T-cell (primary cell): Measurements from ENCODE around the gene OR2T11. TPM values are rescaled to one million over a fixed set of nuclear protein-coding genes. Genes with fewer than 3 reads are reported as not detected.
"Not testable (repeated sequence)": the region's sequence is repeated elsewhere in the genome, so short reads cannot be mapped to it uniquely, and the experiment has no call there.

Experiments used
- ATAC-seq, 4 experiments: fragments of 200-7000 bp in 3 of 4; fragments of 150-1000 bp in 1 of 4; cut with Tn5 transposase; replicated peaks in 1 of 4; 1 replicate in 3 of 4; 2 replicates in 1 of 4; pipeline ENCODE4 v1.10.0; 2021; ENCODE audit warnings: moderate library complexity in 3 of 4, mild to moderate bottlenecking in 2 of 4, moderate number of reproducible peaks in 1 of 4
- CTCF ChIA-PET, 2 donors: fragments of 300-600 bp; sonication (Branson Sonifier 250); formaldehyde crosslinking; loops; one replicate each; lab custom pipeline; 2022; ENCODE audit warnings: antibody characterized with exemption in 2 of 2; lab: Charles Lee
- POLR2A ChIA-PET, 2 donors: fragments of 300-600 bp; sonication (Branson Sonifier 250); formaldehyde crosslinking; loops; one replicate each; lab custom pipeline; 2022; ENCODE audit warnings: antibody characterized with exemption in 2 of 2; lab: Charles Lee
- DNase-seq, 35 experiments: peaks; one replicate each; pipeline versions ENCODE4 v3.0.0 to v3.0.0-alpha.2; 2013 to 2023
- H3K27ac ChIP-seq: one replicate; pipeline ENCODE4 v1.5.1; 2013; ENCODE audit warnings: low read length
- H3K27me3 ChIP-seq, 2 experiments: replicated peaks in 1 of 2; 1 replicate in 1 of 2; 2 replicates in 1 of 2; pipeline versions ENCODE4 v1.6.1 to v1.7.0; 2013; ENCODE audit warnings: low read length in 1 of 2, mixed read lengths in 1 of 2; ENCODE audit not compliant: control insufficient read depth in 2 of 2, insufficient read depth in 2 of 2; ENCODE audit errors: extremely low read depth in 1 of 2
- H3K36me3 ChIP-seq, 2 donors: 1 replicate in 1 of 2; 2 replicates in 1 of 2; pipeline versions ENCODE4 v1.6.1 to v1.7.0; 2013; ENCODE audit warnings: low read length in 1 of 2; ENCODE audit not compliant: control insufficient read depth in 2 of 2, insufficient read depth in 1 of 2; ENCODE audit errors: extremely low read depth in 1 of 2
- H3K4me1 ChIP-seq, 2 experiments: 1 replicate in 1 of 2; 2 replicates in 1 of 2; pipeline versions ENCODE4 v1.6.1 to v1.7.0; 2013; ENCODE audit warnings: low read length in 2 of 2, mixed read lengths in 1 of 2; ENCODE audit not compliant: insufficient read depth in 2 of 2, control insufficient read depth in 1 of 2; ENCODE audit errors: extremely low read depth in 1 of 2
- H3K4me3 ChIP-seq, 2 donors: 1 replicate in 1 of 2; 2 replicates in 1 of 2; pipeline versions ENCODE4 v1.5.1 to v1.7.0; 2013; ENCODE audit warnings: mild to moderate bottlenecking in 2 of 2, low read length in 1 of 2, moderate library complexity in 1 of 2; ENCODE audit not compliant: control insufficient read depth in 1 of 2; ENCODE audit errors: extremely low read depth in 1 of 2
- H3K9me3 ChIP-seq: 2 replicates; pipeline ENCODE4 v1.7.0; 2013
- H3K27ac Mint-ChIP-seq, 2 donors: one replicate each; pipeline ENCODE4 v1.8.0; 2020 to 2021; ENCODE audit warnings: mild to moderate bottlenecking in 2 of 2, mixed read lengths in 2 of 2
- H3K27me3 Mint-ChIP-seq, 2 donors: one replicate each; pipeline ENCODE4 v1.8.0; 2021 to 2022; ENCODE audit warnings: mixed read lengths in 2 of 2
- H3K36me3 Mint-ChIP-seq: one replicate; pipeline ENCODE4 v1.8.0; 2021; ENCODE audit warnings: mixed read lengths
- H3K4me1 Mint-ChIP-seq, 3 donors: one replicate each; pipeline ENCODE4 v1.8.0; 2020 to 2022; ENCODE audit warnings: mixed read lengths in 3 of 3, mild to moderate bottlenecking in 1 of 3
- H3K4me3 Mint-ChIP-seq, 3 donors: one replicate each; pipeline ENCODE4 v1.8.0; 2020 to 2022; ENCODE audit warnings: mild to moderate bottlenecking in 3 of 3, mixed read lengths in 3 of 3, moderate library complexity in 3 of 3
- H3K9me3 Mint-ChIP-seq, 3 donors: one replicate each; pipeline ENCODE4 v1.8.0; 2020 to 2022; ENCODE audit warnings: mixed read lengths in 3 of 3
- whole genome bisulfite sequencing: methylation state at CpG from one replicate; pipeline ENCODE4 v1.1.5; 2013; ENCODE audit warnings: missing lambda C conversion rate; ENCODE audit not compliant: insufficient coverage; 5-methylcytosine and 5-hydroxymethylcytosine counted together
- total RNA-seq, 35 experiments: library from RNA in 6 of 35; stranded (reverse) in 6 of 35; fragments of 120-200 nt in 1 of 35; gene quantifications; one replicate each; pipeline versions ENCODE4 v1.2.1 to v1.2.4 and lab custom pipeline; 2013 to 2026

OR2T11 gene
- not detected for total RNA-seq
- total RNA-seq (2013) = not detected
- total RNA-seq (lab: John Stamatoyannopoulos, UW) = 0 reads per million in 29 experiments

GRCh38 chr1:248634991-248635390 is at the start of gene OR2T11:
Gene OR2T11, minus strand, starts transcription at chr1:248635091. Its CDS starts 7,963 bp downstream, at chr1:248627128.
- POLR2A ChIA-PET, H3K4me1 Mint-ChIP-seq, ATAC-seq, H3K36me3 Mint-ChIP-seq, H3K4me3 Mint-ChIP-seq, H3K27ac ChIP-seq, H3K27ac Mint-ChIP-seq, H3K27me3 Mint-ChIP-seq, H3K4me3 ChIP-seq, CTCF ChIA-PET, H3K4me1 ChIP-seq, H3K9me3 ChIP-seq, H3K27me3 ChIP-seq, H3K36me3 ChIP-seq, DNase-seq, H3K9me3 Mint-ChIP-seq: not testable (repeated sequence)
- no CpG with 5 or more reads among the region's 2 CpGs for WGBS

- Histone ChIP-seq H3K27me3 (peaks cover 0 to 9% of the 10 kb centered on the region in 2 experiments), H3K36me3 (no peaks in the 10 kb centered on the region), H3K4me1 (no peaks in the 10 kb centered on the region), H3K9me3 (no peaks in the 10 kb centered on the region), H3K27ac (no peak overlapping the region), H3K4me3 (no peak overlapping the region)
- Mint-ChIP-seq H3K4me3 (no peak overlapping the region), H3K27me3 (peaks cover 9 to 21% of the 10 kb centered on the region in 2 donors), H3K36me3 (no peaks in the 10 kb centered on the region), H3K4me1 (peaks cover under 1 to 2% (median under 1%) of the 10 kb centered on the region in 3 donors), H3K9me3 (no peaks in the 10 kb centered on the region), H3K27ac (no peak overlapping the region)
- 82% methylated on average over 7 of the region's 8 CpGs for WGBS
- ATAC-seq (no peak), DNase-seq (no peak)
- CTCF ChIA-PET = no interaction called here
- POLR2A ChIA-PET = no interaction called here
These were observed 46.8 kb upstream of the OR2T11 start for GRCh38 chr1:248681651-248682050.

GRCh38 chr1:248670003-248670402 is 35.1 kb upstream of the OR2T11 start:
- no peak overlapping the region for H3K4me3 ChIP-seq
- H3K4me3 Mint-ChIP-seq = no peak overlapping the region
- no peak for ATAC-seq

GRCh38 chr1:248663453-248664328 is 28.8 kb upstream of the OR2T11 start:
- H3K9me3 Mint-ChIP-seq, H3K27ac Mint-ChIP-seq, POLR2A ChIA-PET, H3K4me1 ChIP-seq, H3K4me1 Mint-ChIP-seq, H3K27ac ChIP-seq, DNase-seq, CTCF ChIA-PET, H3K4me3 Mint-ChIP-seq, H3K27me3 ChIP-seq, H3K27me3 Mint-ChIP-seq, H3K36me3 ChIP-seq, H3K9me3 ChIP-seq, H3K4me3 ChIP-seq, H3K36me3 Mint-ChIP-seq: not testable (repeated sequence)
- WGBS = 70% methylated on average over 4 of the region's 5 CpGs
- peak in 1 of 4 experiments; percentile 41 for ATAC-seq

More at GRCh38 chr1:248670003-248670402, 35.1 kb upstream of the OR2T11 start:
- Histone ChIP-seq H3K4me1 (no peaks in the 10 kb centered on the region), H3K27ac (no peak overlapping the region), H3K36me3 (no peaks in the 10 kb centered on the region), H3K27me3 (peaks cover 0 to 10% of the 10 kb centered on the region in 2 experiments), H3K9me3 (no peaks in the 10 kb centered on the region)
- Mint-ChIP-seq H3K9me3 (peaks cover 3 to 11% (median 5%) of the 10 kb centered on the region in 3 donors), H3K36me3 (no peaks in the 10 kb centered on the region), H3K27me3 (peaks cover 0 to 4% of the 10 kb centered on the region in 2 donors), H3K27ac (no peak overlapping the region), H3K4me1 (no peaks in the 10 kb centered on the region)
- POLR2A ChIA-PET = no interaction called here
- CTCF ChIA-PET = no interaction called here
- DNase-seq = no peak
- WGBS = no CpG with 5 or more reads among the region's 1 CpG

- H3K36me3 ChIP-seq, ATAC-seq, H3K9me3 Mint-ChIP-seq, H3K27me3 ChIP-seq, H3K4me3 Mint-ChIP-seq, H3K27ac Mint-ChIP-seq, H3K36me3 Mint-ChIP-seq, H3K4me1 ChIP-seq, POLR2A ChIA-PET, H3K4me3 ChIP-seq, H3K27ac ChIP-seq, H3K9me3 ChIP-seq, DNase-seq, H3K27me3 Mint-ChIP-seq, CTCF ChIA-PET, H3K4me1 Mint-ChIP-seq: not testable (repeated sequence)
- no CpG with 5 or more reads among the region's 6 CpGs for WGBS
These were observed 21.9 kb upstream of the OR2T11 start for GRCh38 chr1:248656797-248657196.

DNA sequence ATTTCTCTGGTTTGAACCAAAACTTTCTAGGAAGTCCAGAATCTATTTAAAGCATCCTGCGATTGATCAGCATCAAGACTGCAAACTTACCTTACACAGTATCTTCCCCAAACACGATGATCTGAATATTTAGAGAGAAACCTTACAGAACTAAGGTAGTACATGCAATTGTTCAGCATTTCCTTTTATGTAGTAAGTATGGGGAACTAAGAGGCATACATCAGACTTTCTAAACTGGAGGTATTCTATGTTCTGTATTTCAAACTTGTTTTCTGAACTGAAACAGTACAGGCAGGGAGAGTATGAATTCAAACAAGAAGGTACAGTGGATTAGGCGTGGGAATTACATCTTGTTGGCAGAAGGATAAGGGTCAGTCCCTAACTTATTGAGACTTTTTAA is 20.5 kb upstream of the OR2T11 start, which contains the start of gene OR2T27:
TSS of gene OR2T27 (minus strand) at position 175 of the 400 bp plus-strand sequence. CDS start 4,644 bp downstream, outside the sequence.
- no CpG with 5 or more reads among the region's 3 CpGs for WGBS
- H3K36me3 ChIP-seq, H3K27me3 Mint-ChIP-seq, H3K9me3 ChIP-seq, H3K27me3 ChIP-seq, H3K4me1 Mint-ChIP-seq, ATAC-seq, H3K9me3 Mint-ChIP-seq, POLR2A ChIA-PET, H3K4me3 ChIP-seq, H3K27ac ChIP-seq, H3K27ac Mint-ChIP-seq, H3K4me3 Mint-ChIP-seq, CTCF ChIA-PET, H3K4me1 ChIP-seq, H3K36me3 Mint-ChIP-seq, DNase-seq: not testable (repeated sequence)
